ENCODE data around the gene MS4A4E.

GRCh38 chr11:60172011-60172410 is 70.9 kb downstream of the MS4A4E start:
- TF ChIP-seq CTCF (IDR thresholded peaks at IDR 0.05; ENCODE audit: low read depth, low read length, poor library complexity, severe bottlenecking) (no peak), EZH2phosphoT487 (IDR thresholded peaks at IDR 0.05; ENCODE audit: borderline replicate concordance, low read length) (no peak)

Measured in DOHH2 (cell line).